HG02938 (cell line): ENCODE measurements around the gene KCNQ1.

Experiments
- ATAC-seq: cut with Tn5 transposase; IDR thresholded peaks from one replicate; pipeline ENCODE4 v1.9.1; 2021; ENCODE audit warnings: mild to moderate bottlenecking, moderate library complexity; ENCODE audit not compliant: unreplicated experiment

The KCNQ1 gene

DNA sequence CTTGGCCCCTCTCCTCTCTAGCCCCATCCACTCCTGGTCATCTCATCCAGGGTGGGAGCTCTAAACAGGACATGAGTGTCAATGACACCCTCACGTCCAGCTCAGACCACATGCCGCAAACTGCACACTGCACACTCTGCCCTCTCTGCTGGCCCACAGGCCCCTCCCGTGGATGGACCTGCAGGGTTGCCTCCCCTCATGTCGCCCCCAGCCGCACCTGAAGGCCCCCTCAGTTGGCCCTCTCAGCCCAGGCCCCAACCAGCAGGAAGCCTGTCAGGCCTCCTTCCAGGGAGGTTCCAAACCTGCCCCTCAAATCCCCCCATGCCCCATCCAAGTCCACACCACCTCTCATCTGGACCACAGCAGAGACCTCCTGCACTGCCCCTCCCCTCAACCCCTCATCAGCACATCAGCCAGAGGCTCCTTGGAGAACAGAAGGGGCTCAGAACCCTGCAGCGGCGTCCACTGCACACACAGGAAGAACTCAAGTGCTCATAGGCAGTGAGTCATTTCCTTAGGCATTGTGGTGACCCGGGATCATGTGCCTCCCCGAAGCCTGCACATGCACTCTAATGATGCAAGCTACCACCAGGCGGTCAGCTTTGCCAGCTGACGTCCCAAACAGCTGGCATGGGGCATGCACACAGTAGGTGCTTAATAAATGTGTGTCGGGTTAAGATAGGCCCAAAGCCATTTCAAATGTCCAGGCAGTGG, 453.7 kb downstream of the KCNQ1 start:
- ATAC-seq: no peak
